WTC11 (cell line): ENCODE data around the gene ARSB. TPM values are rescaled to one million over a fixed set of nuclear protein-coding genes. Genes with fewer than 3 reads are reported as not detected.

Experiments
- ATAC-seq: fragments of 200-7000 bp; cut with Tn5 transposase; 2 replicates; pipeline ENCODE4 v1.10.0; 2021; ENCODE audit warnings: mild to moderate bottlenecking, moderate library complexity
- CTCF ChIA-PET: fragments of 300-600 bp; sonication (Branson Sonifier 250); formaldehyde crosslinking; loops from one replicate; lab custom pipeline; 2021; ENCODE audit warnings: antibody characterized with exemption; lab: Charles Lee
- POLR2A ChIA-PET: fragments of 350-600 bp; sonication (Branson Sonifier 250); formaldehyde crosslinking; loops from one replicate; lab custom pipeline; 2021; ENCODE audit warnings: antibody characterized with exemption; lab: Charles Lee
- DNase-seq: peaks from one replicate; pipeline ENCODE4 v3.0.0; 2021; ENCODE audit warnings: low spot score
- H3K27ac Mint-ChIP-seq: 2 replicates; pipeline ENCODE4 v1.8.0; 2021; ENCODE audit warnings: mixed read lengths
- H3K27me3 Mint-ChIP-seq: 2 replicates; pipeline ENCODE4 v1.8.0; 2021; ENCODE audit warnings: low read depth, mild to moderate bottlenecking, moderate library complexity, mixed read lengths
- H3K36me3 Mint-ChIP-seq: 2 replicates; pipeline ENCODE4 v1.8.0; 2021; ENCODE audit warnings: mixed read lengths
- H3K4me1 Mint-ChIP-seq: 2 replicates; pipeline ENCODE4 v1.8.0; 2022; ENCODE audit warnings: mixed read lengths
- H3K4me3 Mint-ChIP-seq: 2 replicates; pipeline ENCODE4 v1.8.0; 2021; ENCODE audit warnings: mild to moderate bottlenecking, moderate library complexity, mixed read lengths
- H3K9me3 Mint-ChIP-seq: 2 replicates; pipeline ENCODE4 v1.8.0; 2021; ENCODE audit warnings: mixed read lengths
- CREB1 ChIP-seq: sonication (generic); formaldehyde crosslinking; IDR thresholded peaks from 2 replicates; pipeline ENCODE4 v1.8.0; 2023; ENCODE audit warnings: mild to moderate bottlenecking, missing genetic modification reagents
- FOXP1 ChIP-seq: sonication (generic); formaldehyde crosslinking; IDR thresholded peaks from 2 replicates; pipeline ENCODE4 v1.8.0; 2022; ENCODE audit warnings: missing genetic modification reagents, mild to moderate bottlenecking, moderate library complexity, borderline replicate concordance
- IRF2 ChIP-seq: sonication (generic); formaldehyde crosslinking; IDR thresholded peaks from 2 replicates; pipeline ENCODE4 v1.8.0; 2022; ENCODE audit warnings: low read depth, missing genetic modification reagents, borderline replicate concordance
- NFYB ChIP-seq: sonication (generic); formaldehyde crosslinking; conservative IDR thresholded peaks from 2 replicates; pipeline ENCODE4 v1.8.0; 2022; ENCODE audit warnings: low read depth, missing genetic modification reagents
- SMAD4 ChIP-seq: sonication (generic); formaldehyde crosslinking; IDR thresholded peaks from 2 replicates; pipeline ENCODE4 v1.8.0; 2022; ENCODE audit warnings: mild to moderate bottlenecking, missing genetic modification reagents
- SOX15 ChIP-seq: fragments of 250-450 bp; sonication (Bioruptor Pico); IDR thresholded peaks from 2 replicates; pipeline ENCODE4 v1.9.0; 2021; ENCODE audit warnings: mild to moderate bottlenecking
- TP53 ChIP-seq: sonication (generic); formaldehyde crosslinking; IDR thresholded peaks from 2 replicates; pipeline ENCODE4 v1.8.1; 2023; ENCODE audit warnings: mild to moderate bottlenecking, missing genetic modification reagents
- ZNF219 ChIP-seq: sonication (generic); formaldehyde crosslinking; IDR thresholded peaks from 2 replicates; pipeline ENCODE4 v1.8.0; 2023; ENCODE audit warnings: missing genetic modification reagents, mild to moderate bottlenecking, borderline replicate concordance
- ZNF232 ChIP-seq: sonication (generic); formaldehyde crosslinking; IDR thresholded peaks from 2 replicates; pipeline ENCODE4 v1.8.0; 2022; ENCODE audit warnings: mild to moderate bottlenecking, missing genetic modification reagents
- ZNF416 ChIP-seq: fragments of 250-450 bp; sonication (Bioruptor Pico); IDR thresholded peaks from 2 replicates; pipeline ENCODE4 v1.9.0; 2021; ENCODE audit warnings: mild to moderate bottlenecking, inconsistent platforms
- ZNF671 ChIP-seq: fragments of 250-450 bp; sonication (Bioruptor Pico); IDR thresholded peaks from 2 replicates; pipeline ENCODE4 v1.8.0; 2021; ENCODE audit warnings: mild to moderate bottlenecking
- total RNA-seq: library from RNA; stranded (reverse); gene quantifications from 3 replicates; pipeline ENCODE4 v1.2.3, GENCODE V29; 2021
- TF ChIP-seq, protein P1 (sequence below): sonication (generic); formaldehyde crosslinking; IDR thresholded peaks from 2 replicates; pipeline ENCODE4 v1.8.0; 2022; ENCODE audit warnings: missing genetic modification reagents
- TF ChIP-seq, protein P2 (sequence below): sonication (generic); formaldehyde crosslinking; IDR thresholded peaks from 2 replicates; pipeline ENCODE4 v1.8.1; 2023; ENCODE audit warnings: mild to moderate bottlenecking, missing genetic modification reagents, moderate library complexity
- TF ChIP-seq, protein P3 (sequence below): sonication (generic); formaldehyde crosslinking; IDR thresholded peaks from 2 replicates; pipeline ENCODE4 v1.8.1; 2022; ENCODE audit warnings: mild to moderate bottlenecking, moderate library complexity, missing genetic modification reagents
- TF ChIP-seq, protein P4 (sequence below): sonication (generic); formaldehyde crosslinking; IDR thresholded peaks from 2 replicates; pipeline ENCODE4 v1.8.0; 2022; ENCODE audit warnings: mild to moderate bottlenecking, missing genetic modification reagents
- TF ChIP-seq, protein P5 (sequence below): fragments of 250-450 bp; sonication (Bioruptor Pico); IDR thresholded peaks from 2 replicates; pipeline ENCODE4 v1.9.0; 2021; ENCODE audit warnings: mild to moderate bottlenecking
- TF ChIP-seq, protein P6 (sequence below): sonication (generic); formaldehyde crosslinking; IDR thresholded peaks from 2 replicates; pipeline ENCODE4 v1.8.1; 2022; ENCODE audit warnings: missing genetic modification reagents, borderline replicate concordance
- TF ChIP-seq, protein P7 (sequence below): fragments of 250-450 bp; sonication (Bioruptor Pico); IDR thresholded peaks from 2 replicates; pipeline ENCODE4 v1.8.0; 2021; ENCODE audit warnings: mild to moderate bottlenecking
- TF ChIP-seq, protein P8 (sequence below): sonication (generic); formaldehyde crosslinking; conservative IDR thresholded peaks from 2 replicates; pipeline ENCODE4 v1.8.1; 2022; ENCODE audit warnings: mild to moderate bottlenecking, missing genetic modification reagents

ARSB gene
- total RNA-seq, 1 experiment from 2014 or later, result 9.7 TPM

DNA sequence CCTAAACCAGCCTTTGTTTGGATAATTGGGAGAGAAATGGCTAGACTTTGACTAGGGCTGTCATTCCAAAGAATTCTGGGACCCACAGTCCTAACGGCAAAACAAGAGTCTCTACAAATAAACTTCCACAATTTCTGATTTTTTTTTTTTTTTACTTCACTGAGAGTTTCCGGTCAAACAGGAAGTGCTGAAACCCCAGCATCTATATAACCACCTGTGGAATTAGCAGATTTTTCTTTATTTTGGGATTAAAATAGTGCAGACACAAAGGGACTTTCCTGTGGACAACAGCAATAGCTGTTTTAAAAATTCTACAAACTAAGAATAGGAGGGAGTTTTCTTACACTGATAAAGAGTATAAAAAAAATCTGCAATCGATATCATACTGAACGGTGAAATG is 157.4 kb downstream of the ARSB start:
- no peak for DNase-seq
- H3K27ac Mint-ChIP-seq, result no peak overlapping the region
- no peak overlapping the region for H3K4me3 Mint-ChIP-seq
- no peaks in the 10 kb centered on the region for H3K27me3 Mint-ChIP-seq
- peaks cover 7% of the 10 kb centered on the region for H3K9me3 Mint-ChIP-seq
- CTCF ChIA-PET, result no interaction called here
- no peak for ATAC-seq
- H3K36me3 Mint-ChIP-seq, result peaks cover 4% of the 10 kb centered on the region
- POLR2A ChIA-PET, result no interaction called here
- H3K4me1 Mint-ChIP-seq, result 0 out of 2 replicates have a peak, but pooled peaks cover 2% of the 10 kb centered on the region
- TF ChIP-seq, protein P1, sequence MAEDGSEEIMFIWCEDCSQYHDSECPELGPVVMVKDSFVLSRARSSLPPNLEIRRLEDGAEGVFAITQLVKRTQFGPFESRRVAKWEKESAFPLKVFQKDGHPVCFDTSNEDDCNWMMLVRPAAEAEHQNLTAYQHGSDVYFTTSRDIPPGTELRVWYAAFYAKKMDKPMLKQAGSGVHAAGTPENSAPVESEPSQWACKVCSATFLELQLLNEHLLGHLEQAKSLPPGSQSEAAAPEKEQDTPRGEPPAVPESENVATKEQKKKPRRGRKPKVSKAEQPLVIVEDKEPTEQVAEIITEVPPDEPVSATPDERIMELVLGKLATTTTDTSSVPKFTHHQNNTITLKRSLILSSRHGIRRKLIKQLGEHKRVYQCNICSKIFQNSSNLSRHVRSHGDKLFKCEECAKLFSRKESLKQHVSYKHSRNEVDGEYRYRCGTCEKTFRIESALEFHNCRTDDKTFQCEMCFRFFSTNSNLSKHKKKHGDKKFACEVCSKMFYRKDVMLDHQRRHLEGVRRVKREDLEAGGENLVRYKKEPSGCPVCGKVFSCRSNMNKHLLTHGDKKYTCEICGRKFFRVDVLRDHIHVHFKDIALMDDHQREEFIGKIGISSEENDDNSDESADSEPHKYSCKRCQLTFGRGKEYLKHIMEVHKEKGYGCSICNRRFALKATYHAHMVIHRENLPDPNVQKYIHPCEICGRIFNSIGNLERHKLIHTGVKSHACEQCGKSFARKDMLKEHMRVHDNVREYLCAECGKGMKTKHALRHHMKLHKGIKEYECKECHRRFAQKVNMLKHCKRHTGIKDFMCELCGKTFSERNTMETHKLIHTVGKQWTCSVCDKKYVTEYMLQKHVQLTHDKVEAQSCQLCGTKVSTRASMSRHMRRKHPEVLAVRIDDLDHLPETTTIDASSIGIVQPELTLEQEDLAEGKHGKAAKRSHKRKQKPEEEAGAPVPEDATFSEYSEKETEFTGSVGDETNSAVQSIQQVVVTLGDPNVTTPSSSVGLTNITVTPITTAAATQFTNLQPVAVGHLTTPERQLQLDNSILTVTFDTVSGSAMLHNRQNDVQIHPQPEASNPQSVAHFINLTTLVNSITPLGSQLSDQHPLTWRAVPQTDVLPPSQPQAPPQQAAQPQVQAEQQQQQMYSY, result no peak
- TF ChIP-seq FOXP1 (CRISPR knock-in tag), result no peak
- TF ChIP-seq, protein P2, sequence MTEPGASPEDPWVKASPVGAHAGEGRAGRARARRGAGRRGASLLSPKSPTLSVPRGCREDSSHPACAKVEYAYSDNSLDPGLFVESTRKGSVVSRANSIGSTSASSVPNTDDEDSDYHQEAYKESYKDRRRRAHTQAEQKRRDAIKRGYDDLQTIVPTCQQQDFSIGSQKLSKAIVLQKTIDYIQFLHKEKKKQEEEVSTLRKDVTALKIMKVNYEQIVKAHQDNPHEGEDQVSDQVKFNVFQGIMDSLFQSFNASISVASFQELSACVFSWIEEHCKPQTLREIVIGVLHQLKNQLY (CRISPR knock-in tag), result no peak
- no peak for TF ChIP-seq ZNF416
- TF ChIP-seq, protein P3, sequence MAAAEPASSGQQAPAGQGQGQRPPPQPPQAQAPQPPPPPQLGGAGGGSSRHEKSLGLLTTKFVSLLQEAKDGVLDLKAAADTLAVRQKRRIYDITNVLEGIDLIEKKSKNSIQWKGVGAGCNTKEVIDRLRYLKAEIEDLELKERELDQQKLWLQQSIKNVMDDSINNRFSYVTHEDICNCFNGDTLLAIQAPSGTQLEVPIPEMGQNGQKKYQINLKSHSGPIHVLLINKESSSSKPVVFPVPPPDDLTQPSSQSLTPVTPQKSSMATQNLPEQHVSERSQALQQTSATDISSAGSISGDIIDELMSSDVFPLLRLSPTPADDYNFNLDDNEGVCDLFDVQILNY (CRISPR knock-in tag), result no peak
- no peak for TF ChIP-seq ZNF219
- no peak for TF ChIP-seq SMAD4
- TF ChIP-seq, protein P4, sequence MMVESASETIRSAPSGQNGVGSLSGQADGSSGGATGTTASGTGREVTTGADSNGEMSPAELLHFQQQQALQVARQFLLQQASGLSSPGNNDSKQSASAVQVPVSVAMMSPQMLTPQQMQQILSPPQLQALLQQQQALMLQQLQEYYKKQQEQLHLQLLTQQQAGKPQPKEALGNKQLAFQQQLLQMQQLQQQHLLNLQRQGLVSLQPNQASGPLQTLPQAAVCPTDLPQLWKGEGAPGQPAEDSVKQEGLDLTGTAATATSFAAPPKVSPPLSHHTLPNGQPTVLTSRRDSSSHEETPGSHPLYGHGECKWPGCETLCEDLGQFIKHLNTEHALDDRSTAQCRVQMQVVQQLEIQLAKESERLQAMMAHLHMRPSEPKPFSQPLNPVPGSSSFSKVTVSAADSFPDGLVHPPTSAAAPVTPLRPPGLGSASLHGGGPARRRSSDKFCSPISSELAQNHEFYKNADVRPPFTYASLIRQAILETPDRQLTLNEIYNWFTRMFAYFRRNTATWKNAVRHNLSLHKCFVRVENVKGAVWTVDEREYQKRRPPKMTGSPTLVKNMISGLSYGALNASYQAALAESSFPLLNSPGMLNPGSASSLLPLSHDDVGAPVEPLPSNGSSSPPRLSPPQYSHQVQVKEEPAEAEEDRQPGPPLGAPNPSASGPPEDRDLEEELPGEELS, result no peak

DNA sequence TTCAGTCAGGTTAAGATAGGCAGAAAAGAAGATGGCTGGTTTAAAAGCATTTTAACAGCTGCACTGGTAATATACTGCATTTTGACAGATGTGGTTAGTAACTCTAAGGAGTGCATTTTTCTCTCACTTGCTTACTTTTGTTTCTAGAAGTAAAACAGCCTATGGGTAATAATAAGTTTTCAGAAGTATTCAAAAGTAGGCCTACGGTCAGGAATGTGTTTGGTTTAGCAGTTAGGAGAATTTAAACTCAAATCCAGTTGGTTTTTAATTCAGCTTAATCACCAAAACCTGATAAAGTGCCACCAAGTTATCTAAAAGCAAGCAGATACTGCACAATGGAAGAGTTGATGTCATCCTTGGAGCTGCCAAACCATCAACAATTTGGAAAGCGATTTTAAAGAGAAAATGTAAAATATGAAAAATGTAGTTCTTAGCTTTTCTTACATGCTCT is 160.3 kb downstream of the ARSB start:
- Mint-ChIP-seq H3K9me3 (peaks cover 7% of the 10 kb centered on the region), H3K27ac (no peak overlapping the region), H3K4me1 (0 out of 2 replicates have a peak, but pooled peaks cover 5% of the 10 kb centered on the region), H3K27me3 (no peaks in the 10 kb centered on the region), H3K36me3 (peaks cover 4% of the 10 kb centered on the region), H3K4me3 (no peak overlapping the region)
- POLR2A ChIA-PET, result no interaction called here
- no peak for ATAC-seq
- no peak for DNase-seq
- CTCF ChIA-PET, result no interaction called here
- TF ChIP-seq TP53 (CRISPR knock-in tag) (no peak), ZNF671 (CRISPR knock-in tag) (no peak), SOX15 (CRISPR knock-in tag) (no peak), CREB1 (CRISPR knock-in tag) (no peak), NFYB (no peak), ZNF232 (CRISPR knock-in tag) (no peak), IRF2 (CRISPR knock-in tag) (no peak)
- TF ChIP-seq, protein P5, sequence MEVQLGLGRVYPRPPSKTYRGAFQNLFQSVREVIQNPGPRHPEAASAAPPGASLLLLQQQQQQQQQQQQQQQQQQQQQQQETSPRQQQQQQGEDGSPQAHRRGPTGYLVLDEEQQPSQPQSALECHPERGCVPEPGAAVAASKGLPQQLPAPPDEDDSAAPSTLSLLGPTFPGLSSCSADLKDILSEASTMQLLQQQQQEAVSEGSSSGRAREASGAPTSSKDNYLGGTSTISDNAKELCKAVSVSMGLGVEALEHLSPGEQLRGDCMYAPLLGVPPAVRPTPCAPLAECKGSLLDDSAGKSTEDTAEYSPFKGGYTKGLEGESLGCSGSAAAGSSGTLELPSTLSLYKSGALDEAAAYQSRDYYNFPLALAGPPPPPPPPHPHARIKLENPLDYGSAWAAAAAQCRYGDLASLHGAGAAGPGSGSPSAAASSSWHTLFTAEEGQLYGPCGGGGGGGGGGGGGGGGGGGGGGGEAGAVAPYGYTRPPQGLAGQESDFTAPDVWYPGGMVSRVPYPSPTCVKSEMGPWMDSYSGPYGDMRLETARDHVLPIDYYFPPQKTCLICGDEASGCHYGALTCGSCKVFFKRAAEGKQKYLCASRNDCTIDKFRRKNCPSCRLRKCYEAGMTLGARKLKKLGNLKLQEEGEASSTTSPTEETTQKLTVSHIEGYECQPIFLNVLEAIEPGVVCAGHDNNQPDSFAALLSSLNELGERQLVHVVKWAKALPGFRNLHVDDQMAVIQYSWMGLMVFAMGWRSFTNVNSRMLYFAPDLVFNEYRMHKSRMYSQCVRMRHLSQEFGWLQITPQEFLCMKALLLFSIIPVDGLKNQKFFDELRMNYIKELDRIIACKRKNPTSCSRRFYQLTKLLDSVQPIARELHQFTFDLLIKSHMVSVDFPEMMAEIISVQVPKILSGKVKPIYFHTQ (CRISPR knock-in tag), result no peak
- TF ChIP-seq, protein P6, sequence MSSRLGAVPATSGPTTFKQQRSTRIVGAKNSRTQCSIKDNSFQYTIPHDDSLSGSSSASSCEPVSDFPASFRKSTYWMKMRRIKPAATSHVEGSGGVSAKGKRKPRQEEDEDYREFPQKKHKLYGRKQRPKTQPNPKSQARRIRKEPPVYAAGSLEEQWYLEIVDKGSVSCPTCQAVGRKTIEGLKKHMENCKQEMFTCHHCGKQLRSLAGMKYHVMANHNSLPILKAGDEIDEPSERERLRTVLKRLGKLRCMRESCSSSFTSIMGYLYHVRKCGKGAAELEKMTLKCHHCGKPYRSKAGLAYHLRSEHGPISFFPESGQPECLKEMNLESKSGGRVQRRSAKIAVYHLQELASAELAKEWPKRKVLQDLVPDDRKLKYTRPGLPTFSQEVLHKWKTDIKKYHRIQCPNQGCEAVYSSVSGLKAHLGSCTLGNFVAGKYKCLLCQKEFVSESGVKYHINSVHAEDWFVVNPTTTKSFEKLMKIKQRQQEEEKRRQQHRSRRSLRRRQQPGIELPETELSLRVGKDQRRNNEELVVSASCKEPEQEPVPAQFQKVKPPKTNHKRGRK (CRISPR knock-in tag), result no peak
- TF ChIP-seq, protein P7, sequence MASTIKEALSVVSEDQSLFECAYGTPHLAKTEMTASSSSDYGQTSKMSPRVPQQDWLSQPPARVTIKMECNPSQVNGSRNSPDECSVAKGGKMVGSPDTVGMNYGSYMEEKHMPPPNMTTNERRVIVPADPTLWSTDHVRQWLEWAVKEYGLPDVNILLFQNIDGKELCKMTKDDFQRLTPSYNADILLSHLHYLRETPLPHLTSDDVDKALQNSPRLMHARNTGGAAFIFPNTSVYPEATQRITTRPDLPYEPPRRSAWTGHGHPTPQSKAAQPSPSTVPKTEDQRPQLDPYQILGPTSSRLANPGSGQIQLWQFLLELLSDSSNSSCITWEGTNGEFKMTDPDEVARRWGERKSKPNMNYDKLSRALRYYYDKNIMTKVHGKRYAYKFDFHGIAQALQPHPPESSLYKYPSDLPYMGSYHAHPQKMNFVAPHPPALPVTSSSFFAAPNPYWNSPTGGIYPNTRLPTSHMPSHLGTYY, result no peak
- TF ChIP-seq, protein P2 (CRISPR knock-in tag), result no peak
- TF ChIP-seq, protein P8, sequence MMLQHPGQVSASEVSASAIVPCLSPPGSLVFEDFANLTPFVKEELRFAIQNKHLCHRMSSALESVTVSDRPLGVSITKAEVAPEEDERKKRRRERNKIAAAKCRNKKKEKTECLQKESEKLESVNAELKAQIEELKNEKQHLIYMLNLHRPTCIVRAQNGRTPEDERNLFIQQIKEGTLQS (CRISPR knock-in tag), result no peak
- TF ChIP-seq, protein P4, result no peak
